Skeletal muscle tissue (tissue), 4 donors: Measurements from ENCODE around the gene DDX54. TPM values are rescaled to one million over a fixed set of nuclear protein-coding genes. Genes with fewer than 3 reads are reported as not detected.

Experiments
- H3K27ac ChIP-seq: one replicate; pipeline ENCODE4 v1.7.0; 2013; ENCODE audit warnings: mild to moderate bottlenecking, low read depth, low read length, inconsistent platforms
- H3K27me3 ChIP-seq, 3 donors: one replicate each; pipeline ENCODE4 v1.7.0; 2013; ENCODE audit warnings: low read length in 3 of 3; ENCODE audit not compliant: control insufficient read depth in 3 of 3, insufficient read depth in 3 of 3
- H3K36me3 ChIP-seq, 3 donors: one replicate each; pipeline ENCODE4 v1.7.0; 2013; ENCODE audit warnings: low read length in 3 of 3; ENCODE audit not compliant: control insufficient read depth in 3 of 3, insufficient read depth in 3 of 3
- H3K4me1 ChIP-seq, 3 donors: one replicate each; pipeline ENCODE4 v1.7.0; 2013; ENCODE audit warnings: low read length in 3 of 3, mild to moderate bottlenecking in 3 of 3; ENCODE audit not compliant: control insufficient read depth in 3 of 3, insufficient read depth in 3 of 3
- H3K4me3 ChIP-seq, 3 donors: one replicate each; pipeline ENCODE4 v1.7.0; 2013; ENCODE audit warnings: low read length in 3 of 3
- H3K9ac ChIP-seq, 3 donors: one replicate each; pipeline ENCODE4 v1.7.0; 2013; ENCODE audit warnings: low read length in 3 of 3, mild to moderate bottlenecking in 3 of 3, moderate library complexity in 2 of 3, low read depth in 1 of 3
- H3K9me3 ChIP-seq, 3 donors: one replicate each; pipeline ENCODE4 v1.7.0; 2013; ENCODE audit warnings: low read length in 3 of 3; ENCODE audit not compliant: control insufficient read depth in 3 of 3
- total RNA-seq: library from RNA; depleted of rRNA; stranded (reverse); fragments of >200 nt; gene quantifications from one replicate; pipeline ENCODE4 v1.2.3, GENCODE V29; 2014
- donor health status: Osteomylitis.

DDX54 gene
- total RNA-seq, 1 donor from 2014 or later = 29.7 TPM

GRCh38 chr12:113136990-113137511 is 48.2 kb downstream of the DDX54 start:
- H3K27me3 ChIP-seq = peaks cover 19 to 39% (median 22%) of the 10 kb centered on the region in 3 donors
- H3K9ac ChIP-seq = no peak overlapping the region
- H3K36me3 ChIP-seq = no peaks in the 10 kb centered on the region
- H3K9me3 ChIP-seq = no peaks in the 10 kb centered on the region
- no peak overlapping the region for H3K27ac ChIP-seq
- peaks cover 0 to 3% (median 0%) of the 10 kb centered on the region in 3 donors for H3K4me1 ChIP-seq
- H3K4me3 ChIP-seq = no peak overlapping the region

- Histone ChIP-seq H3K9me3 (no peaks in the 10 kb centered on the region), H3K9ac (no peak overlapping the region), H3K4me1 (peaks cover 0 to 3% (median 0%) of the 10 kb centered on the region in 3 donors), H3K36me3 (no peaks in the 10 kb centered on the region), H3K4me3 (no peak overlapping the region), H3K27ac (no peak overlapping the region), H3K27me3 (peaks cover 19 to 39% (median 25%) of the 10 kb centered on the region in 3 donors)
Measured at GRCh38 chr12:113136128-113136989, 48.9 kb downstream of the DDX54 start.

GRCh38 chr12:113135178-113136127 is 49.8 kb downstream of the DDX54 start, which contains the start of gene RASAL1:
Gene RASAL1 (minus strand): TSS chr12:113135761. CDS start chr12:113135462, 299 bp downstream.
- Histone ChIP-seq H3K4me1 (peaks cover 0 to 3% (median 0%) of the 10 kb centered on the region in 3 donors), H3K9me3 (no peaks in the 10 kb centered on the region), H3K4me3 (no peak within 1 kb of the TSS), H3K27ac (no peak within 1 kb of the TSS), H3K36me3 (no peaks in the 10 kb centered on the region), H3K9ac (no peak within 1 kb of the TSS), H3K27me3 (peaks cover 21 to 44% (median 31%) of the 10 kb centered on the region in 3 donors)

GRCh38 chr12:113134521-113134951 is 50.7 kb downstream of the DDX54 start:
- H3K36me3 ChIP-seq = no peaks in the 10 kb centered on the region
- H3K9me3 ChIP-seq = no peaks in the 10 kb centered on the region
- no peak overlapping the region for H3K27ac ChIP-seq
- H3K4me1 ChIP-seq = peaks cover 0 to 3% (median 0%) of the 10 kb centered on the region in 3 donors
- peaks cover 22 to 50% (median 35%) of the 10 kb centered on the region in 3 donors for H3K27me3 ChIP-seq
- H3K4me3 ChIP-seq = no peak overlapping the region
- H3K9ac ChIP-seq = no peak overlapping the region

- Histone ChIP-seq H3K9me3 (no peaks in the 10 kb centered on the region), H3K36me3 (no peaks in the 10 kb centered on the region), H3K9ac (no peak overlapping the region), H3K27me3 (peaks cover 25 to 55% (median 39%) of the 10 kb centered on the region in 3 donors), H3K4me3 (no peak overlapping the region), H3K27ac (no peak overlapping the region), H3K4me1 (peaks cover 0 to 3% (median 0%) of the 10 kb centered on the region in 3 donors)
Measured at GRCh38 chr12:113134071-113134470, 51.2 kb downstream of the DDX54 start.

- Histone ChIP-seq H3K9me3 (no peaks in the 10 kb centered on the region), H3K27ac (no peak overlapping the region), H3K27me3 (peaks cover 25 to 55% (median 41%) of the 10 kb centered on the region in 3 donors), H3K4me3 (no peak overlapping the region), H3K36me3 (no peaks in the 10 kb centered on the region), H3K4me1 (peaks cover 0 to 3% (median 0%) of the 10 kb centered on the region in 3 donors), H3K9ac (no peak overlapping the region)
Measured at GRCh38 chr12:113133666-113134065, 51.6 kb downstream of the DDX54 start.

GRCh38 chr12:113133036-113133435 is 52.2 kb downstream of the DDX54 start:
- Histone ChIP-seq H3K36me3 (no peaks in the 10 kb centered on the region), H3K4me1 (peaks cover 0 to 3% (median 0%) of the 10 kb centered on the region in 3 donors), H3K27me3 (peaks cover 25 to 61% (median 41%) of the 10 kb centered on the region in 3 donors), H3K4me3 (no peak overlapping the region), H3K9ac (no peak overlapping the region), H3K27ac (no peak overlapping the region), H3K9me3 (no peaks in the 10 kb centered on the region)

GRCh38 chr12:113131556-113131955 is 53.7 kb downstream of the DDX54 start:
- Histone ChIP-seq H3K27ac (no peak overlapping the region), H3K9ac (no peak overlapping the region), H3K27me3 (peaks cover 19 to 61% (median 43%) of the 10 kb centered on the region in 3 donors), H3K9me3 (no peaks in the 10 kb centered on the region), H3K4me3 (no peak overlapping the region), H3K36me3 (no peaks in the 10 kb centered on the region), H3K4me1 (peaks cover 0 to 3% (median 0%) of the 10 kb centered on the region in 3 donors)

GRCh38 chr12:113130457-113131135 is 54.7 kb downstream of the DDX54 start:
- Histone ChIP-seq H3K27ac (no peak overlapping the region), H3K4me1 (peaks cover 0 to 3% (median 0%) of the 10 kb centered on the region in 3 donors), H3K9me3 (no peaks in the 10 kb centered on the region), H3K36me3 (no peaks in the 10 kb centered on the region), H3K27me3 (peaks cover 19 to 53% (median 36%) of the 10 kb centered on the region in 3 donors), H3K9ac (no peak overlapping the region), H3K4me3 (no peak overlapping the region)
